ENCODE measurements around the gene CXCL10. TPM values are rescaled to one million over a fixed set of nuclear protein-coding genes. Genes with fewer than 3 reads are reported as not detected.

Gene CXCL10
- total and polyA plus RNA-seq, 2 of the 4 experiments (the other 2 are of a cell fraction): 0.15 to 0.18 TPM

DNA sequence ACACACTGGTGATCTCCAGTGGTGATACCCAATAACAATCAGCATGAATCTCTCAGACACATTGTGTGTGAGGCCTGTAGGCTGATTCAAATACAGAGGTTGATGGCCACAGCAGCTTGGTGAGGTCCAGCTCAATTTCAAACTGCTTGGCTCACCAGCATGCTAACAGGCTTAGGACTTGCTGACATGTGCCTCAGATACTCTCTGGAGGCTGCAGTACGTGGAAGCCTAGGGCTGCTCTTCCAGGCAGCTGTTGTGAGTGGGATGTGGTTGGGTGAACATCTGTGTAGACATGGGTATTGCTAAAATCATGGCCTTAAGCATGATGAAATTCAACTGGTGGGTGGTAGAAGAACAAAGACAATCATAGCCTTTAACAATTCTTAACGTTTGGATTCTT lies 20.3 kb downstream of the CXCL10 start:
- no peak overlapping the region; the same call in 1 of the 2 replicates for H2BK20ac ChIP-seq (ENCODE audit: low read depth, low read length)
- no peak for ATAC-seq (ENCODE audit: low read depth)
- H3K4me1 ChIP-seq (ENCODE audit: control insufficient read depth, insufficient read depth, low read length): 0 out of 2 replicates have a peak, but pooled peaks cover 2% of the 10 kb centered on the region
- ChIA-PET POLR2A (ENCODE audit: unreplicated experiment) (no interaction called here), CTCF (no interaction called here)
- H4K5ac ChIP-seq (ENCODE audit: low read depth, low read length): no peak overlapping the region
- no peak overlapping the region for H2BK5ac ChIP-seq (ENCODE audit: low read depth, low read length, poor library complexity, severe bottlenecking)
- H2AFZ ChIP-seq (replicated peaks; ENCODE audit: low read length, poor library complexity): no peak overlapping the region
- no peaks in the 10 kb centered on the region for H3K9me1 ChIP-seq (ENCODE audit: insufficient read depth, low read length)
- H3K23ac ChIP-seq (ENCODE audit: low read depth, low read length): no peak overlapping the region
- H3K4me2 ChIP-seq (ENCODE audit: low read depth, low read length): no peak overlapping the region
- BruUV-seq (replicated peaks): no TSS peak
- no peaks in the 10 kb centered on the region for H3K36me3 ChIP-seq (ENCODE audit: control insufficient read depth, insufficient read depth, low read length)
- no peak overlapping the region for H2AK9ac ChIP-seq (replicated peaks; ENCODE audit: low read depth, low read length, poor library complexity)
- no peak overlapping the region for H2BK15ac ChIP-seq (ENCODE audit: low read depth, low read length)
- H4K8ac ChIP-seq (ENCODE audit: low read depth in 2 of 2, low read length in 2 of 2): no peak overlapping the region
- in situ Hi-C loops (cut with MboI; ENCODE audit: low sequenced_read_pairs) (no loop called here), dilution Hi-C loops (cut with HindIII; ENCODE audit: low sequenced_read_pairs, unreplicated experiment) (no loop called here), intact Hi-C loops (cut with micrococcal nuclease) (no loop called here)
- 0 out of 2 replicates have a peak, but pooled peaks cover 4% of the 10 kb centered on the region for H3K27me3 ChIP-seq (ENCODE audit: control insufficient read depth, insufficient read depth, low read length)
- H3K4ac ChIP-seq (ENCODE audit: low read depth, low read length): no peak overlapping the region
- no peak overlapping the region for H3K56ac ChIP-seq (ENCODE audit: extremely low read depth, insufficient read depth, low read length)
- H4K91ac ChIP-seq (ENCODE audit: insufficient read depth, low read depth, low read length): 0 out of 2 replicates have a peak overlapping the region, but pooled peaks have one; percentile 33
- H3K9me3 ChIP-seq (ENCODE audit: control insufficient read depth, insufficient read depth, low read length): no peaks in the 10 kb centered on the region
- no peak for DNase-seq
- no peak for TF ChIP-seq BHLHE40 (IDR thresholded peaks at IDR 0.05; ENCODE audit: low read depth, low read length)
- TF ChIP-seq MAFK (IDR thresholded peaks at IDR 0.05; ENCODE audit: low read depth, low read length): no peak
- TF ChIP-seq, protein P1, sequence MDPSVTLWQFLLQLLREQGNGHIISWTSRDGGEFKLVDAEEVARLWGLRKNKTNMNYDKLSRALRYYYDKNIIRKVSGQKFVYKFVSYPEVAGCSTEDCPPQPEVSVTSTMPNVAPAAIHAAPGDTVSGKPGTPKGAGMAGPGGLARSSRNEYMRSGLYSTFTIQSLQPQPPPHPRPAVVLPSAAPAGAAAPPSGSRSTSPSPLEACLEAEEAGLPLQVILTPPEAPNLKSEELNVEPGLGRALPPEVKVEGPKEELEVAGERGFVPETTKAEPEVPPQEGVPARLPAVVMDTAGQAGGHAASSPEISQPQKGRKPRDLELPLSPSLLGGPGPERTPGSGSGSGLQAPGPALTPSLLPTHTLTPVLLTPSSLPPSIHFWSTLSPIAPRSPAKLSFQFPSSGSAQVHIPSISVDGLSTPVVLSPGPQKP (IDR thresholded peaks at IDR 0.05; ENCODE audit: borderline replicate concordance, low read depth, low read length): no peak
- TF ChIP-seq FOS (IDR thresholded peaks at IDR 0.05; ENCODE audit: low read depth, low read length): no peak
- no peak for TF ChIP-seq POLR2A (IDR thresholded peaks at IDR 0.05; ENCODE audit: low read depth, low read length)
- no peak for TF ChIP-seq SMC3 (IDR thresholded peaks at IDR 0.05; ENCODE audit: low read depth, low read length)
- no peak for TF ChIP-seq CHD1 (IDR thresholded peaks at IDR 0.05; ENCODE audit: low read depth, low read length)
- no peak for TF ChIP-seq RAD21 (IDR thresholded peaks at IDR 0.05; ENCODE audit: low read length)
- TF ChIP-seq MAZ (IDR thresholded peaks at IDR 0.05; ENCODE audit: borderline replicate concordance, low read depth, low read length): no peak
- TF ChIP-seq RFX5 (IDR thresholded peaks at IDR 0.05; ENCODE audit: low read depth, low read length): no peak
- H2BK120ac ChIP-seq (ENCODE audit: low read depth, low read length): 0 out of 2 replicates have a peak overlapping the region, but pooled peaks have one; percentile 10
- no CpG with 5 or more reads among the region's 2 CpGs for WGBS, 2 experiments (ENCODE audit: extremely low coverage in 2 of 2, insufficient read length in 1 of 2)
- H3K27ac ChIP-seq (ENCODE audit: insufficient read depth, low read length): no peak overlapping the region
- no peaks in the 10 kb centered on the region for H3K79me1 ChIP-seq (ENCODE audit: low read depth in 1 of 2, low read length in 2 of 2)
- H4K20me1 ChIP-seq (ENCODE audit: insufficient read depth, low read length): no peaks in the 10 kb centered on the region
- H3K18ac ChIP-seq (ENCODE audit: low read depth, low read length): no peak overlapping the region
- no peak overlapping the region for H3K14ac ChIP-seq (replicated peaks; ENCODE audit: low read depth, low read length)
- no peak overlapping the region for H2AK5ac ChIP-seq (ENCODE audit: low read depth, low read length)
- no peak overlapping the region for H3K9ac ChIP-seq (ENCODE audit: low read depth, low read length)
- H3K4me3 ChIP-seq (ENCODE audit: insufficient read depth, low read depth, low read length): no peak overlapping the region
